ENCODE results near the gene XIRP2. TPM values are rescaled to one million over a fixed set of nuclear protein-coding genes. Genes with fewer than 3 reads are reported as not detected.

The XIRP2 gene
- total RNA-seq, 2 experiments from 2014 or later, result not detected

DNA sequence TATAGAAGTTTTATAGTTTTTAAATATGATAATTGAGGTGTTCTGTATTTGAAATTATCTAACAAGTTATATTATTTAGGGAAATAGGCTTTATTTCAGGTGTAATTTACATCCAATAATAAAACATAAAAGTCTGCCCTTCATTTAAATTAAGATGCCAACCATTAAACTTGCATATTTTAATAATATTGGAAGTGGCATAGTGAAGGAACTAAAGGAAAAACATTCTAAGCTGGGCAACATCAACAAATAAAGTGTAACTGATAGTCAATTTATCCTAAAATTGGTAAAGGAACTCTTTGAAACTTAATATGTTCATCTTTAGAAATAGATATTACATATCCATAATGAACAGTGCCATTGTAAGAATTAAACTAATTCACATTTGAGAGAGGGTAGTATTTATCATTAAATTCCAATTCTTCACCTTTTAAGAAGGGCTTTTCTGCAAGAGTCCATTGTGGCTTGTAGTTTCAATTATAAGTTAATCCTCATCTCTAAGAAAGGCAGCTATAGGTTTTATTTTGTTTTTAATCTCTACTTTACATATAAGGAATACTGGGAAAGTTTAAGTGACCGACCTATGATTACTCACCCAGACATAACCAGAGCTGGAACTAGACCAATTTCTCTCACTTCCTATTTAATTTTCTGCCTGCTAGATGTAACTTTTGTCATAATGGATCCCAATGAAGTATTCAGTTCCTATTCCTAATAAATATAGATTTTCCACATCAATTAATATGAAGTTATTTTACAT is 401.6 kb downstream of the XIRP2 start:
- Mint-ChIP-seq H3K27ac (no peak overlapping the region), H3K4me1 (peaks cover 14% of the 10 kb centered on the region), H3K4me3 (no peak overlapping the region), H3K9me3 (no peaks in the 10 kb centered on the region), H3K27me3 (peaks cover 43% of the 10 kb centered on the region), H3K36me3 (ENCODE audit: low read depth) (no peaks in the 10 kb centered on the region)
- ChIA-PET CTCF (no interaction called here), POLR2A (no interaction called here)
- no peak for DNase-seq

DNA sequence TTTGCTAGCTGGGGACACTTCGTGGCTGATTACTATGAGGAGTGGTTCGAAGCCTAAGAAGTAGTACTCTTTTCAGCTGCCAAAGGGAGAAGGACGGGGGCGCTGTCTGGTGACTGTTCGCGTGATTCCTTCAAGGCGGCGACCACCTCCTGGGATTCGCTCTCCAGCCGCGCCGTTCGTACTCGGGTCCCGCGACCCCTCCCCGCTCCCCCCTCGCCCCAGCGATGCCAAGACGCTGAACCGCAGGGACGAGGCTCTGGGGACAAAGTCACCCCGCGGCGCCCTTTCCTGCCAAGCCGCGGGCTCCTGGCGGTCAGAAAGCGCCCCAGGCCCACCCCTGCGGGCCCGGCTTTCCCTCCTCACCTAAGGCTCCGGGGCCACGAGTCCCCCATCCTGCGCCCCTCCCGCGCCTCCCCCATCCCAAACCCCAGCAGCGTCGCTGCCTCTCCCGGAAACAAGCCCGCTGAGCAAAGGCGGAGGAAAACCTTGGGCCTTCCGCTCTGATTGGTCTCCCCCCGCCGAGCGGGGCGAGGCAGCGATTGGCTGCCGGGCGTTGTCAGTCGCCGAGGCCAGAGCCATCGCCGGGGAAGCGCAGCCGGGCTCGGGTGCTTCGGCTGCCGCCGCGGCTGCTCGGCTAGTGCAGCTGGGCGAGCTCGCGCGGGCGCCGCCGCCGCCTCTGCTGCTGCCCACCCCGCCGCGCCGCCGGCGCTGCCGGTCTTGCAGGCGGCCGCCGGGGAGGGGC is 404.3 kb downstream of the XIRP2 start, which contains the start of gene B3GALT1:
Gene B3GALT1, plus strand, starts transcription at position 572 of the 742 bp plus-strand sequence.
- ChIA-PET POLR2A (no interaction called here), CTCF (no interaction called here)
- Mint-ChIP-seq H3K36me3 (ENCODE audit: low read depth) (no peaks in the 10 kb centered on the region), H3K4me3 (peak within 1 kb of the TSS; percentile 70), H3K4me1 (peaks cover 14% of the 10 kb centered on the region), H3K9me3 (no peaks in the 10 kb centered on the region), H3K27ac (no peak within 1 kb of the TSS), H3K27me3 (peaks cover 57% of the 10 kb centered on the region)
- peak; percentile 74 for DNase-seq

DNA sequence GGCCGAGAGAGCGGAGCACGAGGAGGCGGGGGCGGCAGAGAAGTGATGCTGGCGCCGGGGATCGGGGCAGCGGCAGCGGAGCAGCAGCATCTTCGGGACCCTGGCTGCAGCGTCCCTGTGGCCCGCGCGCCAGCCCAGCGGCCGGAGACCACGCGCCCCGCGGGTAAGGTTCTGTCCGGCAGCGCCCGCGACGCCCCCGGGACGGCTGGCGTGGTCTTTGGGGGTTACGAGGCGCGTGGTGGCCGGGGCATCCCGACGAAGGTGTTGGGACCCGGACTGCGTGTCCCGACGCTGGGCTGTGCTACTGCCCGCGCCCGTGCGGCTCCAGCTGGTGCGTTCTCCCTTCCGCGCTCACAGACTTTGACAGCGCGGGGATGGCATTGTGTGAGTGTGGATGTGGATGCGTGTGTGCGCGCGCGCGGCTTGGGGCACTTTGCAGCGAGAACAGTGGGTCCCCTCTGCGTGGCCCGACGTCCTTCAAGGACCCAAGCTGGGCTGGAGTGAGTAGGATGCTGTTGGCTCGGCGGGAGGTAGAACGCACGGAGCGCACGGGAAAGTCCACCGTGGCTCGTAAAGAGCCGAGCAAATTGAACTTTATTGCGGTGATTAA is 405.0 kb downstream of the XIRP2 start:
- no peaks in the 10 kb centered on the region for H3K36me3 Mint-ChIP-seq (ENCODE audit: low read depth)
- no peak for DNase-seq
- ChIA-PET CTCF (no interaction called here), POLR2A (no interaction called here)
- H3K9me3 Mint-ChIP-seq, result no peaks in the 10 kb centered on the region
- H3K27ac Mint-ChIP-seq, result no peak overlapping the region
- H3K4me1 Mint-ChIP-seq, result peaks cover 14% of the 10 kb centered on the region
- H3K27me3 Mint-ChIP-seq, result peaks cover 57% of the 10 kb centered on the region
- H3K4me3 Mint-ChIP-seq, result peak overlapping the region; percentile 70

DNA sequence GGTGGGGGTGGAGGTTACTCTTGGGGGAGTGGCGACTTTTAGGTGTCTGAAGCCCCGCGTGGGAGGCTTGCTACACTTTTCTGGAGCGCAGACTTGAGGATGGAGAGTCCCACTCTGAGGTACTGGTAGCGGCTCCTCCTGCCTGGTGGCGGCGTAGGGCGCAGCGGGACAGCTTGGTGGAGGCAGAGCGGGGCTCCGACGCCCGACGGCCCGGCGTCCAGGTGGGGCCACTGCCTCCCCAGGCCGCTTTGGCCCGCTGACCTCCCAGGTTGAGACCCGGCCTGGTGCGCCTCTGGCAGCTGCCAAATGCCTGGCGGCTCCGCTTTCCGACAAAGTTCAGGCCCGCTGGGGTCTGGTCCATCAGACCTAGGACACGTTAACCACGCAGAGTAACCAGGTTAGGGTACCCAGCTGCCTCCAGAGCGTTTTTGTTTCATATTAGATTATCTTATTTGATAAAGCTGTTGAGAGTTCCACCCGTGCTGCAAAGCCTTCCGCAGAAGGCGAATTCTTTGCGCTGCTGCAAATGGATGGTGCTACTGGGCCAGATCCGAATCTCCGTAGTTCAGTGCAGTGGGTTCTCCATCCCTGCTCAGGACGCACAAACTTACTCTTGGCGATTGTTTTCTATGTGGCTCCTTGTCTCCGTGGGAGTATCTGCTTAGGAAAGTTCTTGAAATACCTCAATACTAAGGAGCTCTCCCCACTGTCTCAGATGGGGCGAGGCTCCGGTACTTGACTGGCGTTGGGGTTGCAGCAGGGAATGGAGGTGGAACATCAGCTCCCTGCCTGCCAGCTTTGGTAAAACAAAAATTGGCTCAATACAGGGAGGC is 405.9 kb downstream of the XIRP2 start:
- H3K27ac Mint-ChIP-seq, result no peak overlapping the region
- no peaks in the 10 kb centered on the region for H3K36me3 Mint-ChIP-seq (ENCODE audit: low read depth)
- peaks cover 54% of the 10 kb centered on the region for H3K27me3 Mint-ChIP-seq
- ChIA-PET POLR2A (no interaction called here), CTCF (interaction anchor here (1.3 kb wide), 1 partner anchor 12 kb away, joined by 4 read pairs; no protein-coding TSS in a partner anchor)
- H3K4me3 Mint-ChIP-seq, result peak overlapping the region; percentile 70
- H3K4me1 Mint-ChIP-seq, result peaks cover 14% of the 10 kb centered on the region
- no peaks in the 10 kb centered on the region for H3K9me3 Mint-ChIP-seq
- no peak for DNase-seq

DNA sequence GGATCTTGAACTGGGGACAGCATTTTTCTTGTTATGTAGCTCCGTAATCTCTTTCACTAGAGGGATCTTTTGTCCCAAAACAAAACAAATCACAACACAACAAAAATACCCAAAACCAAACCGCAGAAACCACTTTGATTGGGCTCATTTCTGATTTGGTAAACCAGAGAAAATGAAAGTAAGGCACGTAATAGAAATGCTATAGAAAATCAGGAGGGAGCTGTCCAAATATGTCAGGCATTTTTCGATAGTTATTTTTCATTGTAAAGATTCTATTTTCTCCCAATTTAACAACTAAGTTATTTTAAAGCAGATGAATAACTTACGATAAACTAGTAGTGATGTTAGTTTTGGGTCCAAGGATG is 406.5 kb downstream of the XIRP2 start:
- Mint-ChIP-seq H3K4me3 (peak overlapping the region; percentile 59), H3K9me3 (no peaks in the 10 kb centered on the region), H3K4me1 (peaks cover 14% of the 10 kb centered on the region), H3K36me3 (ENCODE audit: low read depth) (no peaks in the 10 kb centered on the region), H3K27me3 (peaks cover 52% of the 10 kb centered on the region), H3K27ac (no peak overlapping the region)
- DNase-seq, result peak; percentile 10
- ChIA-PET CTCF (interaction anchor here (1.3 kb wide), 1 partner anchor 12 kb away, joined by 4 read pairs; no protein-coding TSS in a partner anchor), POLR2A (no interaction called here)

DNA sequence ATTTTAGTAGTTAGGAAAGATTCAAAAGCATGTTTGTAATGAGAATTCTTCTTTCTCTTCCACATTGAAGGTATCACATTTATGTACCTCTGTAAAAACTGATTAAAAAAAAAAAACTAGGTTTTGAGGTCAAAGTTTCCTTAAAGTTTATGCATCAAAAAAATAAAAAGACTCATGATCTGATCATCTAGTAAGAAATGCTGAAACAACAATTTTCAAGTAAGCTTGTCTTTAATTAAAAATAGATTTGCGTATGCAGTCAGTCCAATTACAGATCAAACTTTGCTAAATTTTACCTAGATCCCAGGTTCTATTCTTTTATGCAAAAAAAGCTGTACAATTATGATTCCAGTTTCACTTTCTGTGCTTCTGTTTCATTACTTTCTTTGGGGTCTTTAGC is 409.0 kb downstream of the XIRP2 start:
- no peak for DNase-seq
- no peak overlapping the region for H3K4me3 Mint-ChIP-seq
- peaks cover 13% of the 10 kb centered on the region for H3K4me1 Mint-ChIP-seq
- H3K36me3 Mint-ChIP-seq (ENCODE audit: low read depth), result no peaks in the 10 kb centered on the region
- peaks cover 32% of the 10 kb centered on the region for H3K27me3 Mint-ChIP-seq
- no peaks in the 10 kb centered on the region for H3K9me3 Mint-ChIP-seq
- no peak overlapping the region for H3K27ac Mint-ChIP-seq
- ChIA-PET POLR2A (no interaction called here), CTCF (no interaction called here)

DNA sequence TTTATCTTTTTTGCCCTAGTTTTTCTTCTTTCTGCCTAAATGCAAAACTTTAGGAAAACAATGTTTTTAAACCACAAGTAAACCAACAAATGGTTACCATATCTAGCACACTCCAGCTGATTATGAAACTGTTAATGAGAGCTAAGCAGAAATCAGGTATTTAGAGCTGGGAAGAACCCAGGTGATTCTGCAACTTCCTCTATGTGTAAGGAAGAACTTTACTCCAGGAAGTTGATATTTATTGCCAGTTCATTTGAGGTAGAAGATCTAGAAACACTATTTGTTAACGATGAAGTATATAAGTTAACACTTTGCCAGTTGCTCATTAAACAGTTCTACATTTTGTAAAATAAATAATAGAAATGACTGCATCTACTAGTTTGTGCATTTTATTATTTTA is 409.7 kb downstream of the XIRP2 start:
- ChIA-PET CTCF (no interaction called here), POLR2A (no interaction called here)
- DNase-seq, result no peak
- Mint-ChIP-seq H3K4me3 (no peak overlapping the region), H3K27me3 (peaks cover 31% of the 10 kb centered on the region), H3K36me3 (ENCODE audit: low read depth) (no peaks in the 10 kb centered on the region), H3K9me3 (no peaks in the 10 kb centered on the region), H3K27ac (no peak overlapping the region), H3K4me1 (peaks cover 13% of the 10 kb centered on the region)
